ENCODE results near the gene ACVRL1. TPM values are rescaled to one million over a fixed set of nuclear protein-coding genes. Genes with fewer than 3 reads are reported as not detected.

Gene ACVRL1
- total and polyA plus RNA-seq, 4 donors: 3.1 to 7.9 (median 6.1) TPM

GRCh38 chr12:51961834-51962233 is 54.5 kb downstream of the ACVRL1 start:
- 49% methylated on average over 1 of the region's 1 CpG for WGBS
- no peaks in the 10 kb centered on the region for H3K27me3 ChIP-seq (ENCODE audit: control insufficient read depth in 4 of 4, insufficient read depth in 4 of 4, low read length in 3 of 4)
- no peak for DNase-seq (ENCODE audit: low spot score)
- no peaks in the 10 kb centered on the region for H3K9me3 ChIP-seq (ENCODE audit: control insufficient read depth in 4 of 4, low read length in 3 of 4)
- H3K4me1 ChIP-seq (ENCODE audit: control insufficient read depth in 4 of 4, insufficient read depth in 4 of 4, low read length in 3 of 4): peaks cover 0 to 33% (median 20%) of the 10 kb centered on the region in 4 donors
- H3K27ac ChIP-seq (ENCODE audit: low read depth in 1 of 2, low read length in 2 of 2): no peak overlapping the region
- no peaks in the 10 kb centered on the region for H3K36me3 ChIP-seq (ENCODE audit: control insufficient read depth in 4 of 4, insufficient read depth in 3 of 4, low read depth in 1 of 4, low read length in 3 of 4)
- TF ChIP-seq SP1 (IDR thresholded peaks at IDR 0.05): no peak
- TF ChIP-seq TAF1 (conservative IDR thresholded peaks at IDR 0.05): no peak
- no peak for TF ChIP-seq ATF3 (IDR thresholded peaks at IDR 0.05)
- no peak for TF ChIP-seq EGR1 (IDR thresholded peaks at IDR 0.05; ENCODE audit: low read depth in 2 of 2)
- TF ChIP-seq RAD21 (IDR thresholded peaks at IDR 0.05): no peak
- no peak for TF ChIP-seq FOXA1 (IDR thresholded peaks at IDR 0.05)
- no peak for TF ChIP-seq NR2F2 (IDR thresholded peaks at IDR 0.05)
- TF ChIP-seq REST (IDR thresholded peaks at IDR 0.05): no peak
- TF ChIP-seq RXRA (IDR thresholded peaks at IDR 0.05): no peak
- no peak for TF ChIP-seq CTCF (IDR thresholded peaks at IDR 0.05; ENCODE audit: low read depth, low read length, missing input control)
- no peak for TF ChIP-seq GABPA (IDR thresholded peaks at IDR 0.05 in 1 of 2, conservative IDR thresholded peaks at IDR 0.05 in 1 of 2)
- H3K9ac ChIP-seq (ENCODE audit: low read depth in 1 of 2, low read length in 2 of 2): no peak overlapping the region
- H3K4me3 ChIP-seq (ENCODE audit: low read depth in 1 of 3, low read length in 3 of 3): no peak overlapping the region

- H3K4me1 ChIP-seq (ENCODE audit: control insufficient read depth in 4 of 4, insufficient read depth in 4 of 4, low read length in 3 of 4): peaks cover 2 to 32% (median 19%) of the 10 kb centered on the region in 4 donors
- 75% methylated on average over 3 of the region's 3 CpGs for WGBS
- no peak overlapping the region for H3K4me3 ChIP-seq (ENCODE audit: low read depth in 1 of 3, low read length in 3 of 3)
- no peak overlapping the region for H3K9ac ChIP-seq (ENCODE audit: low read depth in 1 of 2, low read length in 2 of 2)
- no peak for DNase-seq (ENCODE audit: low spot score)
- no peaks in the 10 kb centered on the region for H3K36me3 ChIP-seq (ENCODE audit: control insufficient read depth in 4 of 4, insufficient read depth in 3 of 4, low read depth in 1 of 4, low read length in 3 of 4)
- TF ChIP-seq YY1 (IDR thresholded peaks at IDR 0.05) (no peak), EGR1 (IDR thresholded peaks at IDR 0.05; ENCODE audit: low read depth in 2 of 2) (no peak), GABPA (IDR thresholded peaks at IDR 0.05 in 1 of 2, conservative IDR thresholded peaks at IDR 0.05 in 1 of 2) (no peak), FOXA2 (IDR thresholded peaks at IDR 0.05) (no peak), CTCF (IDR thresholded peaks at IDR 0.05; ENCODE audit: low read depth, low read length, missing input control) (no peak), FOXA1 (IDR thresholded peaks at IDR 0.05) (no peak)
- no peak overlapping the region for H3K27ac ChIP-seq (ENCODE audit: low read depth in 1 of 2, low read length in 2 of 2)
- H3K9me3 ChIP-seq (ENCODE audit: control insufficient read depth in 4 of 4, low read length in 3 of 4): no peaks in the 10 kb centered on the region
- H3K27me3 ChIP-seq (ENCODE audit: control insufficient read depth in 4 of 4, insufficient read depth in 4 of 4, low read length in 3 of 4): no peaks in the 10 kb centered on the region
Measured at GRCh38 chr12:51962737-51963136, 55.4 kb downstream of the ACVRL1 start.

Measured in liver (tissue), 9 donors.